ENCODE measurements around the gene LMO3.

The LMO3 gene

DNA sequence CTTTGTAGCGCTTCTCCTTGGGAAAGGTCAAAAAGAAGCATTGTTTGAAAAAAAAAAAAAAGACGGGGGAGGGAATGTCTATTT lies at the start of gene LMO3:
TSS of gene LMO3 (minus strand) at position 46 of the 84 bp plus-strand sequence. CDS start 5,302 bp downstream, outside the sequence.
- in situ Hi-C loops (cut with HindIII; ENCODE audit: low pct_unique_long_range_greater_than_20kb, low sequenced_read_pairs), result no loop called here
- TF ChIP-seq JUND (IDR thresholded peaks at IDR 0.05; ENCODE audit: low read depth), result no peak
- DNase-seq (ENCODE audit: low read depth in 1 of 2, low spot score in 1 of 2), result no peak

- no peak for DNase-seq (ENCODE audit: low read depth in 1 of 2, low spot score in 1 of 2)
- TF ChIP-seq JUND (IDR thresholded peaks at IDR 0.05; ENCODE audit: low read depth), result no peak
- in situ Hi-C loops (cut with HindIII; ENCODE audit: low pct_unique_long_range_greater_than_20kb, low sequenced_read_pairs), result no loop called here
Observed at GRCh38 chr12:16636435-16637055, 30.6 kb upstream of the LMO3 start.

DNA sequence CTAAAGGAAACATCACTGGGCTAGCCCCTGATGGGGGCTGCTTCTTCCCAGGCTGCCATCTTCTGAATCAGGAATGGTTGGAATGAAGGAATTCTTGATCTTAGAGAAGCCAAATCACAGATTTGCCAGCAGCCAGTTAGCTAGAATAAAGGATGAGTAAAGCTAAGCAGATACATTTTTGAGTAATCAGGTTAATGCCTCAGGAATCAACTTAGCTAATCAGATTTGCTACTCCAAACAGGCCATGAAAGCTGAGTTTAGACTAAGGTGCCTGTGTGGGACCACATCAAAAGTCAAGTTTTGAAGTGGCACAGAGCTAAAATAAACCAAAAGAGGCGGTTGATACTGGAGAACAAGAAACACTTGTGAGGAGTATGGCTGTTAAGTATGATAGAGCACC lies 28.8 kb upstream of the LMO3 start:
- in situ Hi-C loops (cut with HindIII; ENCODE audit: low pct_unique_long_range_greater_than_20kb, low sequenced_read_pairs), result no loop called here
- no peak for DNase-seq (ENCODE audit: low read depth in 1 of 2, low spot score in 1 of 2)

DNA sequence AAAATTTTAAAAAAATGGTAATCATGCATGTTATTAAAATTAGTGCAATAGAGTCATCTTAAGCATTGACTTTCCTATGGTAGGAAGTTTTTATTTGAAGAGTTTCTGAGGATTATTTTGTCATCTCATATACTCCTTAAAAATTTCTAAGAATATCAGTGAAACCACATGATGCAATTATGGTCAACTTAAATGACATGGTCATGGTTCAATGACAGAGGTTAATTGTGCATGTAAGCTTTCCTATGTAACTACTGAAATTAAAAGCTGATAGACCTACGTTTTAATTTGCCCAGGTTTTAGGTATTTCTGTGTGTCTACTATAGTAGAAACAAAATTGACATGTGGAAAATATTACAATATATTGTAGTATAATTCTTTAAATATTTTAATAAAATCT lies 21.0 kb upstream of the LMO3 start:
- in situ Hi-C loops (cut with HindIII; ENCODE audit: low pct_unique_long_range_greater_than_20kb, low sequenced_read_pairs), result no loop called here
- no peak for DNase-seq (ENCODE audit: low read depth in 1 of 2, low spot score in 1 of 2)
- TF ChIP-seq JUND (IDR thresholded peaks at IDR 0.05; ENCODE audit: low read depth), result no peak

More for the DNA sequence above, 28.8 kb upstream of the LMO3 start:
- no peak for TF ChIP-seq JUND (IDR thresholded peaks at IDR 0.05; ENCODE audit: low read depth)

- in situ Hi-C loops (cut with HindIII; ENCODE audit: low pct_unique_long_range_greater_than_20kb, low sequenced_read_pairs), result no loop called here
- TF ChIP-seq JUND (IDR thresholded peaks at IDR 0.05; ENCODE audit: low read depth), result no peak
- DNase-seq (ENCODE audit: low read depth in 1 of 2, low spot score in 1 of 2), result no peak
Observed at GRCh38 chr12:16622338-16622737, 16.4 kb upstream of the LMO3 start.

- no peak for TF ChIP-seq JUND (IDR thresholded peaks at IDR 0.05; ENCODE audit: low read depth)
- in situ Hi-C loops (cut with HindIII; ENCODE audit: low pct_unique_long_range_greater_than_20kb, low sequenced_read_pairs), result no loop called here
- no peak for DNase-seq (ENCODE audit: low read depth in 1 of 2, low spot score in 1 of 2)
Observed at GRCh38 chr12:16619537-16619936, 13.6 kb upstream of the LMO3 start.

GRCh38 chr12:16618256-16618655 lies 12.3 kb upstream of the LMO3 start:
- in situ Hi-C loops (cut with HindIII; ENCODE audit: low pct_unique_long_range_greater_than_20kb, low sequenced_read_pairs), result no loop called here
- TF ChIP-seq JUND (IDR thresholded peaks at IDR 0.05; ENCODE audit: low read depth), result no peak
- no peak for DNase-seq (ENCODE audit: low read depth in 1 of 2, low spot score in 1 of 2)

DNA sequence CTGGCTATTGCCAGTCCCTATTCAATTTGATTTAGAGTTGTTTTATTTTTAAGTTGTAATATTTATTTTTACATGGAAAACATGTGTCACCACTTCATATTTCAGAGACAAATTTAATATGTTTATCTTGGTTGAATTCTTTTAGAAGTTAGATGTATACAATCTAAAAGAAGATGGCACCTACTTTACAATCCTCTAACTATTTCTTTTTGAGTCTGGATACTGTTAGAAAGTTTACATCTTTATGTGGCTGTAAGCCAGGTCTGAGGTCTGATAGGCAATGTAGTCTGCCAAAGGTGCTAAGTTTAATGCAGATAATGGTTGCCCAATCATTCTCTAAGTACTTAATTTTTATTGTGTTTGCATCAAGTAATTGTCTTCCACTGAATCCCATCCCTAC lies 7.2 kb upstream of the LMO3 start:
- in situ Hi-C loops (cut with HindIII; ENCODE audit: low pct_unique_long_range_greater_than_20kb, low sequenced_read_pairs), result no loop called here
- no peak for DNase-seq (ENCODE audit: low read depth in 1 of 2, low spot score in 1 of 2)

DNA sequence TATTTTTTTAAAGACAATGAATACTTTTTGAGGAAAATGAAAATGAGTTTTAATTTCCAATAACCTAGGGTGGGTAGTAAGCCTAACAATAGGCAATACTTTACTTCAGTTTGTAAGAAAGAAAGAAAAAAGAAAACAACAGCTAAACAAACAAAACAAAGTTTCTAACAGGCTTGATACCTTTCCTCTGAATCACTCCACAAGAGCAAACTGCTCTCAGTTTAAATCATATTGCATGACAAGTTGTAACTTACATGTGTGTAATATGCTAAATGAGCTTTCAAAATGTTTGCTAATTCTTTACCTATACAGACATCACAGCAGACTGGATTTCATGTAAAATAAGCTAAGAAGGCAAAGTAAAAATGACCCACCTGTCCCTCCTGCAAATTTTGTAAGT lies 6.7 kb upstream of the LMO3 start:
- DNase-seq (ENCODE audit: low read depth in 1 of 2, low spot score in 1 of 2), result no peak
- in situ Hi-C loops (cut with HindIII; ENCODE audit: low pct_unique_long_range_greater_than_20kb, low sequenced_read_pairs), result no loop called here
- TF ChIP-seq JUND (IDR thresholded peaks at IDR 0.05; ENCODE audit: low read depth), result no peak

More for the DNA sequence above, 7.2 kb upstream of the LMO3 start:
- TF ChIP-seq JUND (IDR thresholded peaks at IDR 0.05; ENCODE audit: low read depth), result no peak

DNA sequence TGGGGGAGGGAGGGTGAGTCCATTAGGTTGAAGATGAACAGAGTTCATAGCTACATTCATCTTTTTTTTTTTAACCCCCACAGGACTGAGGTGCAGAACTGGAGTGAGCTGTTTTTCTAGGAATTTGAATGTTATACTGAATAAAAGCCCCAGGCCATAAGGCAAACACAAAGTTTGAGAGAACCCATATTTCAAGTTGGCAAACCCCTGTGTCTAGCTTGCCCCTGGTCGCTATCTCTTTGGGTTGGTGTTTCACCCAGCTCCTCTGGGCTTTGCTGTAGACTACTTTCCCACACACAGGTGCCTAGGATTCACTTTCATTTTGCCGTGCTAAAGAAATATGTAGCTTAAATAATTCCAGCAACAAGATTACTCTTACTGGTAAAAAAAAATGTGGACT lies 5.2 kb upstream of the LMO3 start:
- in situ Hi-C loops (cut with HindIII; ENCODE audit: low pct_unique_long_range_greater_than_20kb, low sequenced_read_pairs), result no loop called here
- TF ChIP-seq JUND (IDR thresholded peaks at IDR 0.05; ENCODE audit: low read depth), result no peak
- DNase-seq (ENCODE audit: low read depth in 1 of 2, low spot score in 1 of 2), result peak in 1 of 2 experiments; percentile 8

GRCh38 chr12:16610743-16611142 lies 4.8 kb upstream of the LMO3 start:
- no peak for DNase-seq (ENCODE audit: low read depth in 1 of 2, low spot score in 1 of 2)

GRCh38 chr12:16610001-16610585 lies 4.1 kb upstream of the LMO3 start:
- TF ChIP-seq JUND (IDR thresholded peaks at IDR 0.05; ENCODE audit: low read depth), result no peak
- DNase-seq (ENCODE audit: low read depth in 1 of 2, low spot score in 1 of 2), result no peak
- in situ Hi-C loops (cut with HindIII; ENCODE audit: low pct_unique_long_range_greater_than_20kb, low sequenced_read_pairs), result no loop called here

More at GRCh38 chr12:16610743-16611142, 4.8 kb upstream of the LMO3 start:
- TF ChIP-seq JUND (IDR thresholded peaks at IDR 0.05; ENCODE audit: low read depth), result no peak
- in situ Hi-C loops (cut with HindIII; ENCODE audit: low pct_unique_long_range_greater_than_20kb, low sequenced_read_pairs), result no loop called here

DNA sequence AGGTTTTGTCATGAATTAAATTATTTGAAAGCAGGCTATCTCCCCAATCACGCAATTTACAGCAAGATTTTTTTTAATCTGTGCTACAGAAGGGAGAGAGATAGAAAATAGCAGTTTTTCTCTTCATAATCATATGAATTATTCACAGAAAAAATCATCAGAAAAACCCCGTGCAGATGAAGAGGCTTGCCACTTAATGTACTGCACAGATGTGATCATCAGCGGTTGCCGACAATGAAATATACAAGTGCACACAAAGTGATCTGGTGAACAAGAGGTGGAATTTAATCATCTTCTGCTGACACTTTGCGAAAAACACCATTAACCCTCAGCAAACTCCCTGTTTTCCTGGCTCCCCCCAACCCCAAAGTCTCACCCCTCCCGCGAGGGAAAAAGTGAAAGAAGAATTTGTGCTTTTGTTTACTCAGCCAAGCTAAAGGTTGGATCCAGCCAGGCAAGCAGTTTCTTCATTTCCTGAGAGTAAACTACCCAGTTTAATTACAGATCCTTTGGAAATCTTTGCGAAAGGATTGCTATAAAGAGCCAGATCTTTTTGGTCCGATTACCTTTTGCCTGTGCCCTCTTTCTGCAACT lies 3.1 kb upstream of the LMO3 start:
- peak in 1 of 2 experiments; percentile 23 for DNase-seq (ENCODE audit: low read depth in 1 of 2, low spot score in 1 of 2)
- TF ChIP-seq JUND (IDR thresholded peaks at IDR 0.05; ENCODE audit: low read depth), result no peak

More for the DNA sequence above, 3.1 kb upstream of the LMO3 start:
- in situ Hi-C loops (cut with HindIII; ENCODE audit: low pct_unique_long_range_greater_than_20kb, low sequenced_read_pairs), result no loop called here

Measured in T47D (cell line).